CD8-positive, alpha-beta memory T cell (primary cell): Measurements from ENCODE around the gene RPL29. TPM values are rescaled to one million over a fixed set of nuclear protein-coding genes. Genes with fewer than 3 reads are reported as not detected.

Experiments used
- CTCF ChIA-PET: fragments of 350-600 bp; sonication (Branson Sonifier 250); formaldehyde crosslinking; loops from one replicate; lab custom pipeline; 2021; ENCODE audit warnings: antibody characterized with exemption; lab: Charles Lee
- POLR2A ChIA-PET: fragments of 350-600 bp; sonication (Branson Sonifier 250); formaldehyde crosslinking; loops from one replicate; lab custom pipeline; 2021; ENCODE audit warnings: antibody characterized with exemption; lab: Charles Lee
- DNase-seq, 5 donors: peaks; one replicate each; pipeline versions ENCODE4 v3.0.0 to v3.0.0-alpha.2; 2020 to 2022; ENCODE audit warnings: mixed read lengths in 1 of 5
- H3K27ac ChIP-seq: one replicate; pipeline ENCODE4 v1.7.0; 2013; ENCODE audit warnings: low read depth, mild to moderate bottlenecking, low read length, moderate library complexity
- H3K27me3 ChIP-seq: 2 replicates; pipeline ENCODE4 v1.7.0; 2013; ENCODE audit warnings: low read length, mild to moderate bottlenecking; ENCODE audit not compliant: insufficient read depth, poor library complexity, severe bottlenecking
- H3K36me3 ChIP-seq: 2 replicates; pipeline ENCODE4 v1.7.0; 2013; ENCODE audit warnings: mild to moderate bottlenecking, low read length, moderate library complexity; ENCODE audit not compliant: insufficient read depth
- H3K4me1 ChIP-seq: 2 replicates; pipeline ENCODE4 v1.7.0; 2013; ENCODE audit warnings: mild to moderate bottlenecking, low read length, moderate library complexity; ENCODE audit not compliant: insufficient read depth
- H3K4me3 ChIP-seq: 2 replicates; pipeline ENCODE4 v1.7.0; 2013; ENCODE audit warnings: mild to moderate bottlenecking, low read length
- H3K9me3 ChIP-seq: 2 replicates; pipeline ENCODE4 v1.7.0; 2013; ENCODE audit warnings: mild to moderate bottlenecking, low read length
- H3K27ac Mint-ChIP-seq, 8 donors: one replicate each; pipeline ENCODE4 v1.8.0; 2020 to 2021; ENCODE audit warnings: mixed read lengths in 8 of 8, mild to moderate bottlenecking in 6 of 8, inconsistent platforms in 3 of 8, moderate library complexity in 3 of 8
- H3K27me3 Mint-ChIP-seq, 2 donors: one replicate each; pipeline ENCODE4 v1.8.0; 2020 to 2021; ENCODE audit warnings: mixed read lengths in 2 of 2, mild to moderate bottlenecking in 1 of 2, moderate library complexity in 1 of 2
- H3K36me3 Mint-ChIP-seq, 3 donors: one replicate each; pipeline ENCODE4 v1.8.0; 2020 to 2021; ENCODE audit warnings: mixed read lengths in 3 of 3, inconsistent platforms in 1 of 3, mild to moderate bottlenecking in 1 of 3
- H3K4me1 Mint-ChIP-seq, 3 donors: one replicate each; pipeline ENCODE4 v1.8.0; 2020 to 2021; ENCODE audit warnings: mixed read lengths in 3 of 3, inconsistent platforms in 1 of 3, mild to moderate bottlenecking in 1 of 3
- H3K4me3 Mint-ChIP-seq, 7 donors: one replicate each; pipeline ENCODE4 v1.8.0; 2020 to 2021; ENCODE audit warnings: mixed read lengths in 7 of 7, mild to moderate bottlenecking in 6 of 7, moderate library complexity in 4 of 7, inconsistent platforms in 2 of 7
- H3K9me3 Mint-ChIP-seq, 5 donors: one replicate each; pipeline ENCODE4 v1.8.0; 2020 to 2022; ENCODE audit warnings: mixed read lengths in 5 of 5, mild to moderate bottlenecking in 3 of 5, moderate library complexity in 2 of 5, inconsistent platforms in 1 of 5
- polyA plus RNA-seq: library from polyadenylated mRNA; unstranded; fragments of 300-500 nt; fragmentation: Illumina TruSeq; gene quantifications from one replicate; pipeline ENCODE4 v1.2.3, GENCODE V29; 2021
- total RNA-seq, 2 experiments: library from RNA; stranded (reverse); gene quantifications; one replicate each; pipeline ENCODE4 v1.2.3, GENCODE V29; 2021

Gene RPL29
- total and polyA plus RNA-seq, 3 experiments from 2014 or later = 1,261 to 1,382 (median 1,367) TPM

GRCh38 chr3:52007291-52007690, 11.6 kb upstream of the RPL29 start:
- Histone ChIP-seq H3K27me3 (no peaks in the 10 kb centered on the region), H3K4me1 (peaks cover 10% of the 10 kb centered on the region), H3K27ac (no peak overlapping the region), H3K4me3 (no peak overlapping the region), H3K36me3 (no peaks in the 10 kb centered on the region), H3K9me3 (no peaks in the 10 kb centered on the region)
- ChIA-PET CTCF (no interaction called here), POLR2A (no interaction called here)
- no peak overlapping the region for H3K4me3 Mint-ChIP-seq
- DNase-seq = no peak
- no peak overlapping the region for H3K27ac Mint-ChIP-seq
- H3K4me1 Mint-ChIP-seq = peaks cover 0 to 4% (median 0%) of the 10 kb centered on the region in 3 donors
- no peaks in the 10 kb centered on the region for H3K9me3 Mint-ChIP-seq
- H3K27me3 Mint-ChIP-seq = peaks cover 0 to 3% of the 10 kb centered on the region in 2 donors
- no peaks in the 10 kb centered on the region for H3K36me3 Mint-ChIP-seq

- Histone ChIP-seq H3K27ac (no peak overlapping the region), H3K9me3 (no peaks in the 10 kb centered on the region), H3K4me3 (no peak overlapping the region), H3K4me1 (peaks cover 13% of the 10 kb centered on the region), H3K36me3 (no peaks in the 10 kb centered on the region), H3K27me3 (no peaks in the 10 kb centered on the region)
- H3K27ac Mint-ChIP-seq = no peak overlapping the region
- CTCF ChIA-PET = no interaction called here
- POLR2A ChIA-PET = no interaction called here
- H3K9me3 Mint-ChIP-seq = no peaks in the 10 kb centered on the region
- peaks cover 0 to 3% of the 10 kb centered on the region in 2 donors for H3K27me3 Mint-ChIP-seq
- H3K36me3 Mint-ChIP-seq = no peaks in the 10 kb centered on the region
- no peak overlapping the region for H3K4me3 Mint-ChIP-seq
- H3K4me1 Mint-ChIP-seq = peaks cover 0 to 6% (median 3%) of the 10 kb centered on the region in 3 donors
- DNase-seq = no peak
Observed at GRCh38 chr3:52006820-52007133, 11.1 kb upstream of the RPL29 start.

GRCh38 chr3:52006017-52006819, 10.5 kb upstream of the RPL29 start:
- Histone ChIP-seq H3K27ac (no peak overlapping the region), H3K4me1 (peaks cover 18% of the 10 kb centered on the region), H3K36me3 (no peaks in the 10 kb centered on the region), H3K9me3 (no peaks in the 10 kb centered on the region), H3K27me3 (no peaks in the 10 kb centered on the region), H3K4me3 (no peak overlapping the region)
- Mint-ChIP-seq H3K27ac (peak overlapping the region in 2 of 8 donors; percentile 11 to 47), H3K4me1 (peaks cover 0 to 11% (median 6%) of the 10 kb centered on the region in 3 donors), H3K4me3 (no peak overlapping the region), H3K27me3 (peaks cover 0 to 3% of the 10 kb centered on the region in 2 donors), H3K9me3 (no peaks in the 10 kb centered on the region), H3K36me3 (no peaks in the 10 kb centered on the region)
- no peak for DNase-seq
- ChIA-PET CTCF (interaction anchor here (6.1 kb wide), 1 partner anchor 116 kb away, joined by 79 read pairs; no protein-coding TSS in a partner anchor), POLR2A (no interaction called here)

- H3K9me3 Mint-ChIP-seq = no peaks in the 10 kb centered on the region
- POLR2A ChIA-PET = no interaction called here
- no peaks in the 10 kb centered on the region for H3K36me3 Mint-ChIP-seq
- no peaks in the 10 kb centered on the region for H3K36me3 ChIP-seq
- no peak overlapping the region for H3K4me3 ChIP-seq
- no peak overlapping the region for H3K27ac ChIP-seq
- H3K9me3 ChIP-seq = no peaks in the 10 kb centered on the region
- H3K4me1 Mint-ChIP-seq = peaks cover 0 to 11% (median 6%) of the 10 kb centered on the region in 3 donors
- peak overlapping the region in 2 of 8 donors; percentile 6 to 47 for H3K27ac Mint-ChIP-seq
- CTCF ChIA-PET = interaction anchor here (5.5 to 6.1 kb wide), 2 partner anchors 117 to 138 kb away, joined by 74 to 79 read pairs; no protein-coding TSS in a partner anchor
- peaks cover 0 to 3% of the 10 kb centered on the region in 2 donors for H3K27me3 Mint-ChIP-seq
- H3K27me3 ChIP-seq = no peaks in the 10 kb centered on the region
- H3K4me3 Mint-ChIP-seq = no peak overlapping the region
- no peak for DNase-seq
- peaks cover 19% of the 10 kb centered on the region for H3K4me1 ChIP-seq
Observed at GRCh38 chr3:52005571-52005986, 9.9 kb upstream of the RPL29 start.

GRCh38 chr3:52004906-52005395, 9.3 kb upstream of the RPL29 start:
- no peak overlapping the region for H3K4me3 Mint-ChIP-seq
- Histone ChIP-seq H3K4me3 (no peak overlapping the region), H3K27ac (no peak overlapping the region), H3K36me3 (no peaks in the 10 kb centered on the region), H3K27me3 (no peaks in the 10 kb centered on the region), H3K9me3 (no peaks in the 10 kb centered on the region), H3K4me1 (peaks cover 19% of the 10 kb centered on the region)
- peaks cover 0 to 3% of the 10 kb centered on the region in 2 donors for H3K27me3 Mint-ChIP-seq
- no peak for DNase-seq
- H3K27ac Mint-ChIP-seq = no peak overlapping the region
- CTCF ChIA-PET = interaction anchor here (1.2 to 6.1 kb wide), 3 partner anchors 47 to 139 kb away, joined by 4 to 79 read pairs (median 74); no protein-coding TSS in a partner anchor
- no peaks in the 10 kb centered on the region for H3K36me3 Mint-ChIP-seq
- POLR2A ChIA-PET = no interaction called here
- H3K9me3 Mint-ChIP-seq = no peaks in the 10 kb centered on the region
- H3K4me1 Mint-ChIP-seq = peaks cover 0 to 11% (median 6%) of the 10 kb centered on the region in 3 donors

- no peaks in the 10 kb centered on the region for H3K36me3 Mint-ChIP-seq
Observed at GRCh38 chr3:52004163-52004787, 8.6 kb upstream of the RPL29 start.

GRCh38 chr3:52002748-52003147, 7.1 kb upstream of the RPL29 start:
- Histone ChIP-seq H3K4me3 (no peak overlapping the region), H3K9me3 (no peaks in the 10 kb centered on the region), H3K4me1 (peaks cover 19% of the 10 kb centered on the region), H3K36me3 (no peaks in the 10 kb centered on the region), H3K27me3 (no peaks in the 10 kb centered on the region), H3K27ac (no peak overlapping the region)
- Mint-ChIP-seq H3K27ac (no peak overlapping the region), H3K9me3 (no peaks in the 10 kb centered on the region), H3K4me3 (no peak overlapping the region), H3K27me3 (peaks cover 1 to 3% of the 10 kb centered on the region in 2 donors), H3K36me3 (no peaks in the 10 kb centered on the region), H3K4me1 (peaks cover 0 to 11% (median 6%) of the 10 kb centered on the region in 3 donors)
- POLR2A ChIA-PET = no interaction called here
- CTCF ChIA-PET = interaction anchor here (1.1 to 6.1 kb wide), 13 partner anchors 51 to 443 kb away, joined by 4 to 79 read pairs (median 9); partner anchors contain the start of gene DUSP7
- DNase-seq = no peak

More at GRCh38 chr3:52004163-52004787, 8.6 kb upstream of the RPL29 start:
- DNase-seq = no peak
- H3K4me3 Mint-ChIP-seq = no peak overlapping the region
- no peaks in the 10 kb centered on the region for H3K9me3 Mint-ChIP-seq
- Histone ChIP-seq H3K27ac (no peak overlapping the region), H3K9me3 (no peaks in the 10 kb centered on the region), H3K4me3 (no peak overlapping the region), H3K4me1 (peaks cover 19% of the 10 kb centered on the region), H3K27me3 (no peaks in the 10 kb centered on the region), H3K36me3 (no peaks in the 10 kb centered on the region)
- H3K4me1 Mint-ChIP-seq = peaks cover 0 to 11% (median 6%) of the 10 kb centered on the region in 3 donors
- ChIA-PET POLR2A (no interaction called here), CTCF (interaction anchor here (0.9 to 6.1 kb wide), 7 partner anchors 31 to 140 kb away, joined by 3 to 79 read pairs (median 3); partner anchors contain the start of genes ABHD14B and RRP9)
- H3K27ac Mint-ChIP-seq = no peak overlapping the region
- H3K27me3 Mint-ChIP-seq = peaks cover 1 to 3% of the 10 kb centered on the region in 2 donors
